OCI-LY1 (cell line): Measurements from ENCODE around the gene SALL1.

Experiments
- EZH2 ChIP-seq: fragments of 200-600 bp; sonication (generic), shearing (Covaris generic); IDR thresholded peaks from 2 replicates; pipeline ENCODE4 v1.8.0; 2017; ENCODE audit warnings: borderline replicate concordance, mixed run types, mild to moderate bottlenecking, antibody characterized with exemption, low read length, moderate library complexity, mixed read lengths
- TF ChIP-seq, protein P1 (sequence below): fragments of 200-600 bp; sonication (generic), shearing (Covaris generic); IDR thresholded peaks from 2 replicates; pipeline ENCODE4 v1.5.1; 2017; ENCODE audit warnings: mild to moderate bottlenecking, antibody characterized with exemption, low read length, moderate library complexity, mixed read lengths

DNA sequence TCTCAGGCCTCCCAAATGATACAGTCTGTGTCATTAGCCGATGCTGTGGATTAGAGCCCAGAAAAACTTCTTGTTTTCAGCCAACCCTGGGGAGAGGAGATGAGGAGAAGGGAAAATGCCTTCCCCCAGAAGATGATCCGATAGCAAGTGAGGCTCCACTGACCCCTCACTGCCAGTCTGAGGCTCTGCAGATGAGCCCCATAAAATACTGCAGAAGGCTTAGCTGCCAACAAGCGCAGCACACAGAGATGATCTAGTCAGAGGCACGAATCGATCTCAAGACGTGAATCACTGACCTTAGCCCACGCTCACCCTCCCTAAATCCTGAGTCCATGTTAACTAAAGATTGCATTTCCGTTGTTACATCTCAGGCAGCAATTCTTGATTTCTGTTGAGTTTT lies 31.5 kb downstream of the SALL1 start:
- TF ChIP-seq, protein P1, sequence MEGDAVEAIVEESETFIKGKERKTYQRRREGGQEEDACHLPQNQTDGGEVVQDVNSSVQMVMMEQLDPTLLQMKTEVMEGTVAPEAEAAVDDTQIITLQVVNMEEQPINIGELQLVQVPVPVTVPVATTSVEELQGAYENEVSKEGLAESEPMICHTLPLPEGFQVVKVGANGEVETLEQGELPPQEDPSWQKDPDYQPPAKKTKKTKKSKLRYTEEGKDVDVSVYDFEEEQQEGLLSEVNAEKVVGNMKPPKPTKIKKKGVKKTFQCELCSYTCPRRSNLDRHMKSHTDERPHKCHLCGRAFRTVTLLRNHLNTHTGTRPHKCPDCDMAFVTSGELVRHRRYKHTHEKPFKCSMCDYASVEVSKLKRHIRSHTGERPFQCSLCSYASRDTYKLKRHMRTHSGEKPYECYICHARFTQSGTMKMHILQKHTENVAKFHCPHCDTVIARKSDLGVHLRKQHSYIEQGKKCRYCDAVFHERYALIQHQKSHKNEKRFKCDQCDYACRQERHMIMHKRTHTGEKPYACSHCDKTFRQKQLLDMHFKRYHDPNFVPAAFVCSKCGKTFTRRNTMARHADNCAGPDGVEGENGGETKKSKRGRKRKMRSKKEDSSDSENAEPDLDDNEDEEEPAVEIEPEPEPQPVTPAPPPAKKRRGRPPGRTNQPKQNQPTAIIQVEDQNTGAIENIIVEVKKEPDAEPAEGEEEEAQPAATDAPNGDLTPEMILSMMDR: no peak
- TF ChIP-seq EZH2: no peak
